ENCODE results near the gene TNPO1.

GRCh38 chr5:72842816-72843215 is 26.4 kb downstream of the TNPO1 start:
- peak; percentile 21; the same call in 1 of the 2 replicates for TF ChIP-seq CTCF (CRISPR knock-in tag; IDR thresholded peaks at IDR 0.05)
- TF ChIP-seq ZNF510 (CRISPR knock-in tag; IDR thresholded peaks at IDR 0.05; ENCODE audit: low read depth), result no peak
- no peak for TF ChIP-seq HHEX (CRISPR knock-in tag; IDR thresholded peaks at IDR 0.05)
- TF ChIP-seq HINFP (CRISPR knock-in tag; IDR thresholded peaks at IDR 0.05; ENCODE audit: low read depth), result no peak
- TF ChIP-seq SP2 (CRISPR knock-in tag; IDR thresholded peaks at IDR 0.05), result no peak
- no peak for TF ChIP-seq USF2 (IDR thresholded peaks at IDR 0.05; ENCODE audit: low read depth, low read length)
- no peak for TF ChIP-seq USF2 (CRISPR knock-in tag; IDR thresholded peaks at IDR 0.05; ENCODE audit: borderline replicate concordance)
- TF ChIP-seq CEBPZ (IDR thresholded peaks at IDR 0.05; ENCODE audit: low read length), result no peak
- no peak for TF ChIP-seq FOXM1 (CRISPR knock-in tag; IDR thresholded peaks at IDR 0.05)
- no peak for TF ChIP-seq WIZ (CRISPR knock-in tag; IDR thresholded peaks at IDR 0.05)
- no peak for TF ChIP-seq FOXJ3 (CRISPR knock-in tag; IDR thresholded peaks at IDR 0.05; ENCODE audit: borderline replicate concordance)
- TF ChIP-seq POLR2AphosphoS5 (IDR thresholded peaks at IDR 0.05; ENCODE audit: low read depth, low read length), result no peak
- no peak for TF ChIP-seq ZFP36 (IDR thresholded peaks at IDR 0.05; ENCODE audit: borderline replicate concordance, low read depth, low read length, partially characterized antibody)
